CD4-positive, alpha-beta T cell treated with Interleukin-6 for 4 hours (primary cell): Measurements from ENCODE around the gene HNF4A.
"Not testable (repeated sequence)": the region's sequence is repeated elsewhere in the genome, so short reads cannot be mapped to it uniquely, and the experiment has no call there.

Experiments used
- DNase-seq: peaks from one replicate; pipeline ENCODE4 v3.0.0-alpha.2; 2020; ENCODE audit warnings: mixed read lengths

Gene HNF4A

DNA sequence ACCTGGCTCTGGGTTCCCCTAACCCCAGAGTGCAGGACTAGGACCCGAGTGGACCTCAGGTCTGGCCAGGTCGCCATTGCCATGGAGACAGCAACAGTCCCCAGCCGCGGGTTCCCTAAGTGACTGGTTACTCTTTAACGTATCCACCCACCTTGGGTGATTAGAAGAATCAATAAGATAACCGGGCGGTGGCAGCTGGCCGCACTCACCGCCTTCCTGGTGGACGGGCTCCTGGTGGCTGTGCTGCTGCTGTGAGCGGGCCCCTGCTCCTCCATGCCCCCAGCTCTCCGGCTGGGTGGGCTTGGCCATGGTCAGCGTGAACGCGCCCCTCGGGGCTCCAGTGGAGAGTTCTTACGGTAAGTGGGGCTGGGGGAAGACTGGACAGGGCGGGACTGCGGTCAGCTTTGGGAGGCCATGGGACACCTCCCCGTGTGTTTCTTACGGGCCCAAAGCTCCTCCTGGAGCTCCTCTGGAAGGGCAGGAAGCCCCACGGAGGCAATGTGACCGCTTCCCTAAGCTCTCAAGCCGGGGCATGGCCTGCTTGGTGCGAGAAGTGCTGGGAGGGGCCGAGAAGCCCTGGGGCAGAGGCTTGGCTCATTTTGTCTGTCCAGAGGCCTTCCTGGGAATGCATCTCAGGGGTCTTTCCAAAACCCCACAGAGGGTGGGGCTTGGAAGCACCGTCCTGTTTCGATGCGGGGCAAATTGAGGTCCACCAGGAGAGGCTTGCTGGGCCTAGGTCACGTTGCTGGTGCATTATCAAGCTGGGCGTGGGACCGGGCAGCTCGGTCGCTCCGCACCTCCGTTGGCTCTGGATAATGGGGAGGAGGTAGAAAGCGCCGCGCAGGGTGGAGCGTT is at the start of gene HNF4A:
Gene HNF4A (plus strand): TSS at position 202 of the 855 bp plus-strand sequence. CDS start 106 bp downstream, at position 308.
- no peak for DNase-seq

DNA sequence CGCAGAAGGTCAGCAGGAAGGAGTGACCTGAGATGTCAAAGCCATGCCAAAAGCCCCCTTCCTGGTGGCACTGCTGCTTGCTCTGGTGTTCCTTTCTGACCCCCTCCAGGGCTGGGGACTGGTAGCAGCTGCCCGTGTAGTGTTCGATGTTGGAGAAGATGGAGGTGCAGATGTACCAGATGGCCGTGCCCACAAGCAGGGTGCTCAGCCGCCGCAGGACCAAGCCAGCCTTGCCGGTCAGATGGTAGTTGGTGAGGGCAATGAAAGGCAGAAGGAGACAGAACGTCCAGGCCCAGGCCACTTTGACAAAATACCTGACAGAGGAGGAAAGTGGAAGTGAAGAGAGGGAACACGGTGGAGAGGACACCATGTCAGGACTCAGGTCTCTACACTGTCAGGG is 48.6 kb upstream of the HNF4A start:
- no peak for DNase-seq

DNA sequence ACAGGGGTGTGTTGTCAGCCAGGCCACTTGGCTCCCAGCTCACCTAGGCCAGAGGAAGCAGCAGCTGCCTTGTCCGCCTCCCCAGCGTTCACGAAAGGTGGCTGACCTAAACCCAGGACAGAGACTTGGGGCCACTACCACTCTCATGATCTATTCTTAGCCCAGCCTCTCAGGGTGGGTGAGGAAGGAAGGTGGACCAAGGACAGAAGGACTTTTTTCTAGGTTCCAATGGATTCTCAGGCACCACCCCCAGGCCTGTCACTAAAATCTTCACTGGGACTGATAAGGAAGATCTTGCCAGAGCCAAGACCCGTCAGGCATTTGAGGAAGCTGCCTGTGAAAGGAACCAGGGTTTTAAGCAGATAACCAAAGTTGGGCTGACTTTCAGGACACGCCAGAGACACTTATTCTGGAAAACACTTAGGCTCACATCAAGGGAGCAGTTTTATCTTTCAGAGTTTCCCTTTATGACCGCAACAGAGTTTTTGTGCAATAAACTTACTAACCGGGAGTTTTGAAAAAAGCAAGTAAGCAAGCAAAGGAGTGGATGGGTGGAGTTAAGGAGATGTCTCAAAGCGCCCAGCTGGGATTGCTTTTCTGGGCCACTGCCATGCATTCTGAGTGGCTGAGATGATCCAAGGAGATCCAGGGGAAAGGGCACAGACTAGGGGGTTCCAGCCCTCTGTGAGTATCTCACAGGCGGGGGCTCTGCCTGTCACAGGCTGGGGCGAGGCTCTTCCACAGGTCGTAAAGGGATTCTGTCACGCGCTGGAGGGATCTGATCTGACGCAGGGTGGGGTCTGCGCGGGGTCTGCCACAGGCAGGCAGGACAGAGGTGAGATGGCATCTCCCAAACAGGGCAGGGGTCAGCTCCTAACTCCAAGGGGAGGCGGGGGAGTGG is 45.5 kb upstream of the HNF4A start:
- no peak for DNase-seq

DNA sequence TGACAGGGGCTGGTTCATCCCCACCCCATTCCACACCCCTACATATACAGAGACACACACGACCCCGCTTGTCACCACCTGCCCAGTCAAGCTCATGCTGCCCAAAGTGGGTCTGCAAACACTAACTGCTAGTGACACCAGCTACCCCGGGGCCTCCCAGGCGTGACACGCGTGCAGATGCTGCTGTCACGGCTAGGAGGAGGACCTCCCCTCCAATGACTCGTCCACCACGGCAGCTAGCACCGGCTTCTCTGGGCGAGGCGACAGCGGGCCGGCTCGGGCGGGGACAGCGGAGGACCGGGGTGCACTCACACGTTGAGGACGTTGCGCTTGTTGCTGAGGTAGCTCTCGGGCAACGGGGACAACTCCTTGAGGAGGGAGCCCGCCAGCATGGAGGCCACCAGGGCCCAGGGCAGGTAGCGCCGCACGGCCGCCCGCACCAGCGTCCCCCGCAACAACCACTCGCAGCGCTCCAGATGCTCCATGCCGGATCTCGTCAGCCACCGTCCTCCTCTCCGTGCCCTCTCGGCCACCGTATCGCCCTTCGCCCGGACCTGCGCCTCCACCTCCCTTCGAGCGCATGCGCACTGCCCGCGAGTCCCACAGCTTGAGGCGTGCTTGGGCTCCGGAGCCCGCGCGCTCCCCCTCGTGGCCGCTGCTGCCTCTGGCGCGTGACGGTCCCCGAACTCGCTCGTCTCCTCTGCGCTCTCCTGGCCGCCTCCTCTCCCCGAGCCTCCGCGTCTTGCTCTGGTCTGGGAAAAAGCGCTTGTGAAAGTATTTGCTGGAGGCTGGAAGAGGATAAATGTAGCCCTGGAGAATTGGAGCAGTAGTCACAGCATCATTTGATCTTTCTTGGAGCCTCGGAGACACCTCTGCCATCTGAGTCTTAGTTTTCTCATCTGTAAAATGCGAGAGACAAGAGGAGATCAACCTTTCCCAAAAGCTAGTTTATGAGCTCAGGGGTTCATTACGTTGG is 44.5 kb upstream of the HNF4A start, which contains the start of gene FITM2:
Gene FITM2 (minus strand): TSS at position 539 of the 976 bp plus-strand sequence. CDS start 54 bp downstream, at position 485.
- peak; percentile 99 for DNase-seq

DNA sequence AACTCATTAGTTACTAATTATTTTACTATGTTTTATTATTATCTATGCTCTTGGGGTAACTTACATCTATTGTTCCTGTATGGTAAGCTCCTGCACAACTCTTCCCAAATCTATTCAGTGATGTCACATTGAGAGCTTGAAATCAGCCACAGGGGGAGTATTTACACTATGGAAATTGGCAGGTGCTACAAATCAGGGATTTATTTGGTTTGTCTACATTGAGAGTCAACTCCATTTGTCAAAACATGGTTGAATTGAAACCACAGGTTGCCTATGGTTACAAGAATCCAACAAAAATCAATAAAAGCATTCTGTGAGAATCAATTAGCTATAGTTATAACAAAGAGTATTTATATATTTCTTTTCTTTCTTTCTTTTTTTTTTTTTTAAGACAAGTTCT is 40.6 kb upstream of the HNF4A start:
- no peak for DNase-seq

DNA sequence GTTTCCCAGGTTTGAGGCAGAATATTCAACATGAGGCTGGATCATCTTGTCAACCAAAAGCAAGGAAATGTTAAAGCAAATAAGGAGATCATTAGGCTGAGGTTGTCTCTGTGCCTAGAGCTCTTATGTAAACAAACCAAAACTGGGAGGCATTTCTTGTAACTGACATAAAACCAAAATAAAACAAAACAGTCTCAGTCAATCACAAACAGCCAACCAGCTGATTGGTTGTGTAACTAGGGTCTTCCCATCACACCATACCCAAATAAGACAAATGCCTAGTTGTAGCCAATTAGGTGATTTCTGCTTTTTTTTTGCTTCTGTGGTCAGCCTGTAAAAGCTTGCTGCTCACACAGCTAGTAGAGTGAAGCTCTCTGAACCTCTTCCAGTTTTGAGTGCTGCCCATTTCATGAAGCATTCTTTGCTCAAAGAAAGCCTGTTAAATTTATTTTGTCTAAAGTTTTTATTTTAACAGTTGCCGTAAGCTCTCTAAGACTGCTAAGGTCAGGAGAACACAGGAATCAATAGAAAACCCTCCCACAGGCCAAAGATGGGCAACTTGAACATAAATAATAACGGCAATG is 35.6 kb upstream of the HNF4A start:
- DNase-seq: no peak

DNA sequence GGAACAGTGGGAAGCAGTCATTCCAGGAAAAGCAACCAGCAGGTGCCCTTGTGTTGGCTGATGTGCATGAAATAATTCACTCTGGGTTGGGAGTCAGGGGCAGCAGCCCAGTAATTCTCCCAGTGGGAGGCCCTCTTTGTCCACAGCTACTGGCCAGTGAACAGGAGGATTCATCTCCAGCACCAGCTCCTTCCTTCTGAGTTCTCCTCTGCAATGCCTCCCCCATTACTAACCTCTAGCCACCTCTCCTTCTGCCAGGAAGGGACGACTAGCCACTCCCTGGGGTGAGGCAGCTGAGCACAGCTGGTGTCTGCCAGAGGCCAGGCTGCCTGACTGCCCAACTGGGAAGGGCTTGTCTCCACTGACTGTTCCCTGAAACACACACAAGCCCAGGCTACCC is 31.2 kb upstream of the HNF4A start:
- DNase-seq: no peak

DNA sequence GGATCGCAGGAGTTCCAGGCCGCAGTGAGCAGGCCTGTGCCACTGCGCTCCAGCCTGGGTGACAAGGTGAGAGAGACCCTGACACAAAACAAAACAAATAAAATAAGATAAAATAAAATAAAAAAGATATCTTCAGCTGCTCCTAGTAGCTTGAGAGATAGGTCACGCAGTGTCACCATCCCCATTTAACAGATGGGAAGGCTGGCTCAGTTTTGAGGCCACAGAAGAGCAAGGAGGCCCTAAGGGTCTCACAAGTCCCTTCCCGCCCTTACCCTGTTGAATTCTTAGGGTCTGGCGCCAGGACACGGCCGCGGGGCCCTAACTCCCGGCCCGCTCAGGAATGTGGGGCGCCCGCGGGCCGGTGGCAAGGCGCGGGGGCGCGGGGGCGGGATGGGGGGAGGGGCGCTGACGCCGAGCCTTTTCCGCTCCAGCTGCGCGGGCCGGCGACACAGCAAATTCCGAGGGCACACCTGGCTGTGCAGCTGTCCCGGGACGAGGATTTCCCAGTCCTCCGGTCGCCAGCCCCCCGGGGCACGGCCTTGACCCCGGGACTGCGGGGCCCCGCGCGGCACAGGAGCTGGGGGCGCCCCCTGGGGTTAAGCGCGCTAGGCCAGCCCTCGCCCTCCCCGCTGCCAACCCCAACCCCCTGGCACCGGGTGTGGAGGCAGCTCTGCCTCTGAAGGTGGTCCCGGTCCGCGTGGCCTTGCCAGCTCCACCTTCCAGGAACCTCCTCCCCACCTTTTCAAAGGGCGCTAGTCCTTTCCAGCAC is 28.9 kb upstream of the HNF4A start:
- peak; percentile 43 for DNase-seq

DNA sequence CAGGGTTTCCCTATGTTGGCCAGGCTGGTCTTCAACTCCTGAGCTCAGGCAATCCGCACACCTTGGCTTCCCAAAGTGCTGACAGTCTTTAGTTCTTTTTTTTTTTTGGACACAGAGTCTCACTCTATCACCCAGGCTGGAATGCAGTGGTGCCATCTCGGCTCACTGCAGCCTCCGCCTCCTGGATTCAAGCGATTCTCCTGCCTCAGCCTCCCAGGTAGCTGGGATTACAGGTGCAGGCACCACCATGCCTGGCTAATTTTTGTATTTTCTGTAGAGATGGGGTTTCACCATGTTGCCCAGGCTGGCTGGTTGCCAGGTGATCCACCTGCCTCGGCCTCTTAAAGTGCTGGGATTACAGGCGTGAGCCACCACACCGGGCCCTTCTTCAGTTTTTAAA is 27.8 kb upstream of the HNF4A start:
- DNase-seq: not testable (repeated sequence)

DNA sequence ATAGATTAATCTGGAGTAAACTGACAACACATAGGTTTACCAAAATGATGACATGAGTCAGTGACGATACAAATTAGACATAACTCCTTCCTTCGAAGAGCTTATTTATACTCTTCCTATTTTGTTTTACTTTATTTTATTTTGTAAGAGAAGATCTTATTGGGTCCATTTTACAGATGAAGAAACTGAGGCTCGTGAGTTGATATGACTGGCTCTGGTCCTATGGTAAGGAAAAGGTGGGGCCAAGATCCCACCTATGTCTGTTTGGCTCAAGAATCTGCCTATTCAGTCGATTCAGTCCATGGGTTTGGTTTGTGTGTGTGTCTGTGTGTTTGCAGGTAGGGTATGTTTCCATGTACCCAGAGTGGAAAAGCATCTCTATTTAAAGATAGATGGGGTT is 27.1 kb upstream of the HNF4A start:
- no peak for DNase-seq

DNA sequence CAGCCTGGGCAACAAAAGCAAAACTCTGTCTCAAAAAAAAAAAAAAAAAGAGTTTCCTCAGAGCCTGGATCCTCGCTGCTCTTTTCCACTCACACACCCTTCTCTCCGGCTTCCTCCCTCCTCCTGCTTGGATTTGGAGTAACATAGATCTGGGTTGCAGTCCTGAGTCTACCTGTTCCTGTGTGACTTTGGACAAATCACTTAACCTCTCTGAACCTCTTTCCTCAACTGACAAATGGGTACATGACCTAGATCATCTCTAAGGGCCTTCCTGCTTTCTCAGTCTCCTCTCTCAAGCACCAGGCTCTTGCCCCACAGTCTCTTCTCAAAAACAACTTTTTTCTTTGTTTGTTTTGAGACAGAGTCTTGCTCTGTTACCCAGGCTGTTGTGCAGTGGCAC is 24.3 kb upstream of the HNF4A start:
- no peak for DNase-seq

DNA sequence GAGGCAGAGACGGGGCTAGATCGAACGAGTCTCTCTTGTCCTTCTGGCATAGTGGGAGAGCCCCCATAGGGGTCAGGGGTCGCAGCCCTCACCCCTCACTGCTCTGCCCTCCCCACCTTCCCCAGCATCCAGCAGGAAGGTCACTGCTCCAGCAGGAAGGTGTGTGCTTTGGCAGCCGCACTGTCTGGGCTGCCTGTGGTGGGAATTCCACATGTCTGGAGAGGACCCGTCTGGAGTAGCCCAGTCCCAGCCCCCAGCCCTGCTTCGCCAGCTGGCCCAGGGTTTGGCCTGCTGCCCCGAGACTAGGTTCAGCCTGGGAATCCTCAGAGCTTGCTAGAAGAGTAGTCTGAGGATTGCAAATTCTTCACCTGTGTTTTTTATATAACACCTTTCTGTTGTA is 21.2 kb upstream of the HNF4A start:
- DNase-seq: no peak

DNA sequence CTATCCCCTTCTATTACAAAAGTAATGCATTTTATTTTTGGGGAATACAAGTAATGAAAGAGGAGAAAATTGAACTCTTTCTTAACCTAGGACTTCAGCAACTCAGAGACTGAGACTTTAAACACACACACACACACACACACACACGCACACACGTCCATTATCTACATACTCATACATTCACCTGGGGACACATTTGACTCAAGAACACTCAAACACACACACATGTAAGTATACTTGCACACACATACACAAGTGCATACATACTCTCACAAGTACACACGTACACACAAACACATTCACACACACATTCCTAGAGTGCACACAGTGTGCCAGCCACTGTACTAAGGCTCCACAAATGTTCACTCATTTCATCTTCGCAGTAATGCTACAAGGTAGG is 20.8 kb upstream of the HNF4A start:
- no peak for DNase-seq

DNA sequence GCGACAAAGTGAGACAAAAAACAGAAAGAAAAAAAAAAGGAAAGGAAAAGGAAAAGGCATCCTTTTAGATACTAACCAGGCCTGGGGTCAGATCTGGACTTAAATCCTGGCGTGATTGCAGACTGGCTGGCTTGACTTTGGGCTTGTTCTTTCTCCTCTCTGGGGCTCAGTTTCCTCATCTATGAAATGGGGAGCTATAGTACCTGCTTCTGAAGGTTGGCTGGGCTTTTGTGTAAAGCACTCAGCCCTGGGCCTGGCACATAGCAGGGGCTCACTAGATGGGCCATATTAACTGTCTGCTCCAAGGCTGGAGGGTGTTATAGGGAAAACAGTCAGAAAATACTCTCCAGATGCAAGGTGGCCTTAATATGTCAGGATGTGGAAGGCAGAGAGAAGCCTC is 19.8 kb upstream of the HNF4A start:
- no peak for DNase-seq

DNA sequence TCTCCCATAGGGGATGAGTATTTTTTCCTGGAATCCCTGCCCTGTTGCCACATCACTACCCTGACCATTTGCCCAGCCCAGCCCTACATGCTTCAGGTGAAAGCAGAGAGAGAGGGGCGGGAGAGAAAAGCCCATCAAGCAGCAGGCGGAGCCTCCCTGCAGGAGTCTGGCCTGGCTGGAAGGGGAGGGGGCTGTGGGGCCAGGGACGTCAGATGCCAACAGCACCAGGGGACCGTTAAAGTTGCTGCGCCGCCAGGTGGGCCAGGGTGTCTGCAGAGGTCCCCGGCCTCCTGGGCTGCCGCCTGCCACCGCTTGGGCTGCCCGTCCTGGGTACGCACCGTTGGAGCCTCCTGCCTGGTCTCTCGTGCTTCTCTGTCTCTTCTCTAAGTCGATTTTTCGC is 19.4 kb upstream of the HNF4A start:
- DNase-seq: no peak

DNA sequence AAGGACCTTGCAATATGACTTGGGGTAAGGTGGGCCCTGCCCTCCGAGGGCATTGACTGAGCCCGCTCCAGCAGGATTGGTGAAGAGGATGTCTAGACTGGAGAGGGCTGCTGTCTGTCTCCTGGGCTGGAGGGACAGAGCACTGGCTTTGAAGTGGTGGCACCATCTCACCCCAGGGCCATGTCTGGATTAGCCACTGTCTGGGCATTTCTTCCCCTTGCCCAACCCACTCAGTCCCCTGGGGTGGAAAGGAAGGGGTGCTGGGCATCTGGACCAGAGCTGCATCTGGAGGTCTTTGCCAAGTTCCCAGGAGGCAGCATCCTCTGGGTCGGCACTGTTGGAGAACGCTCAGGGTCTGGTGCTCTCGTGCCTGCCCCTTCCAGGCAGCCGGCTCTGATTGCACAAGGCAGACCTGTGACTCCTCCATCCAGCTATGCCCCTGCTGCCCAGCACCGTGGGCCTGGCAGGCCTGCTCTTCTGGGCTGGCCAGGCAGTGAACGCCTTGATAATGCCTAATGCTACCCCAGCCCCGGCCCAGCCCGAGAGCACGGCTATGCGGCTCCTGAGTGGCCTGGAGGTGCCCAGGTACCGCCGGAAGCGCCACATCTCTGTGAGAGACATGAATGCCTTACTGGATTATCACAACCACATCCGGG is 18.6 kb upstream of the HNF4A start, which contains the start of gene R3HDML:
Gene R3HDML (plus strand): TSS at position 319 of the 656 bp plus-strand sequence. CDS start 115 bp downstream, at position 434.
- DNase-seq: no peak

DNA sequence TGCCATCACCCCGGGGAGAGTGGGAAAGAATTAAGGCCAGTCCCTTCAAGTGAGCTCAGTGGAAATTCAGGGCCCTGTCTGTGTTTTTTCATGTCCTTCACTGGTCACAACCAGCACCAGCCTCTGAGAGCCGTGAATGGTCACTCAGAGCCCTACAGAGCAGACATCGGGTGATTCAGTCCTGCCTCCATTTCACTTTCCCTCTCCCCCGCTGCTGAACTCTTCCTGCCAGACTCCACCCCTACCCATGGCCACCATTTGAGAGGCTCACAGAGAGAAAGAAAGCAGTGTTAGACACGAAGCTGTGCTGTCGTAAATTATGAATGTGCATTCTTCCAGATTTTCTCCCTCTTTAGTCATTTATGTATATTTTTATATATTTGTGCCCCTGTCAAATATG is 13.3 kb upstream of the HNF4A start:
- DNase-seq: no peak

DNA sequence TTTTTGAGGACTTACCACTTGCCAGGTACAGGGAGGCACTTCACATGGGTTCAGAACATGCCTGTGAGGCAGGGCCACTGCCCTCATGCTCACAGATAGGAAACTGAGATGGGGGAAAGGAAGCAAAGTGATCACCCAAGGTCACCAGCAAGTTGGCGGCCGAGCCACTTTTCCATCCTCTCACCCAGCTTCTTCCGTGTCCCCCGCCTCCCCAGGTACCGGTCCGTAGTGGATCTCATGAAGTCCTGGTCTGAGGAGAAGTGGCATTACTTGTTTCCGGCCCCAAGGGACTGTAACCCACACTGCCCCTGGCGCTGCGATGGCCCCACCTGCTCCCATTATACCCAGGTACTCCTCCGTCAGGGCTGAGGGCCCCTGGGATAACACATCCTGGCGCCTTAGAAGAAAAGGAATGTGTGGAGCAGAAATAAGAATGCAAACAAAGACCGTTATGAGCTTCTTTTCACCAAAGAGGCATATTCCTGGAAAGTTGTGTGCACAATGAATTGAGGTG is 12.3 kb upstream of the HNF4A start:
- DNase-seq: no peak

DNA sequence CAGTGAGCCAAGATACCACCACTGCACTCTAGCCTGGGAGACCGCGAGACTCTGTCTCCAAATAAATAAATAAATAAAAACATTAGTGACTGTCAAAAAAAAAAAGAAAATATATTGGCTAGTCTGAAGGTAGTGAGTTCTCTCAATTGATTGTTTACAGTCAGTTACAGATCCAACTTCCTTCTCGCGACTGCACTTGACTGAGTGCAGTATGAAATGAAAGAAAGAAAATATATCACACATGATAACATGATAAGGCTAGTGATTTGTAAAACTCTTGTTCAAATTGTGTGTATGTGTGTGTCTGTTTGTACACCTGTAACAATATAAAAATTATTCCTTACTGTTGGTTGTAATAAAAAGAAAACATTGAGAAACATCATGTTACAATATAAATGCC is 10.8 kb upstream of the HNF4A start:
- no peak for DNase-seq

DNA sequence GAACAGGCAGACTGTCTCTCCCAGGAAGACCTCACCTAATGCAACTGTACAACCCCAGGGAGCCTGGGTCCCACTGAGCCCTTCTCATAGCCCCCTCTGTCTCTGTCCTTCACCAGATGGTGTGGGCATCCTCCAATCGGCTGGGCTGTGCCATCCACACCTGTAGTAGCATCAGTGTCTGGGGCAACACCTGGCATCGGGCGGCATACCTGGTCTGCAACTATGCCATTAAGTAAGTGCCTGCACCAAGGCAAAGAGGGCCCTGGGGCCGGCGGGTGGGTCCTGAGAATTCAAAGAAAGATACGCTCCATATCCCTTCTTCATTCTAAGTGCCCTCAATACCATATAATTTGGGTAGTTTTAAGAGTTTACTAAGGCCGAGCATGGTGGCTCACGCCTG is 10.4 kb upstream of the HNF4A start:
- DNase-seq: no peak
